B cell (primary cell): ENCODE results near the gene ITGB2.

Source experiments
- CTCF ChIP-seq: fragments of 200-600 bp; IDR thresholded peaks from one replicate; pipeline ENCODE4 v1.8.0; 2022; ENCODE audit warnings: antibody characterized with exemption, mild to moderate bottlenecking
- EZH2 ChIP-seq: IDR thresholded peaks from 2 replicates; pipeline ENCODE4 v1.6.1; 2012; ENCODE audit warnings: borderline replicate concordance, low read depth, mild to moderate bottlenecking, moderate library complexity, low read length; ENCODE audit not compliant: insufficient read depth, poor library complexity, severe bottlenecking

GRCh38 chr21:44836666-44837471, 83.8 kb downstream of the ITGB2 start:
- TF ChIP-seq CTCF (no peak), EZH2 (no peak)
